Activated CD8-positive, alpha-beta memory T cell treated with anti-CD3 and anti-CD28 coated beads, Interleukin-2, amount 50 U/mL, for 1 hour (primary cell): ENCODE results near the gene EXOC3.
"Not testable (repeated sequence)": the region's sequence is repeated elsewhere in the genome, so short reads cannot be mapped to it uniquely, and the experiment has no call there.

ENCODE experiments used
- DNase-seq: peaks from one replicate; pipeline ENCODE4 v3.0.0-alpha.2; 2020; ENCODE audit errors: extremely low read depth

The EXOC3 gene

GRCh38 chr5:442335-443238 is at the start of gene EXOC3:
TSS of gene EXOC3 (plus strand) at chr5:443176. CDS start at chr5:446206, 3,030 bp downstream.
- peak; percentile 35 for DNase-seq

DNA sequence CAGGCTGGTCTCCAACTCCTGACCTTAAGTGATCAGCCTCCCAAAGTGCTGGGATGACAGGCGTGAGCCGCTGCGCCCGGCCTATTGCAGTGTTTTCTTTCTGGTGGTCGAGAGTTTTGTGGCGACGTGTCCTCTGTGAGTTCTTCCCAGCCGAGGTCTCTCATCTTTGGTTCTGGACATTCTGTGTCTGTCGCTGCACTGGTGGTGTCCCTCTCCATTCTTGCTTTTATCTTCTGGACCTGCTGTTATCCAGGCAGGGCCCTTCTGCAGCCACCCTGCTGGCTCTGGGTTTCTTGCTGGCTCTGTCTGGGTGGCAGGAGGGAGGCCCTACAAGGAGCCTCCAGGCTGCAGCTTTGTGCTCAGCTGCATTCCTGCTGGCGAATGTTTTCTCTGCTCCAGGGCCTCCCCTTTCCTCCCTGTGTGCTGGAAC is 49.1 kb upstream of the EXOC3 start:
- no peak for DNase-seq

GRCh38 chr5:394671-395155 is 48.3 kb upstream of the EXOC3 start:
- DNase-seq: no peak

- no peak for DNase-seq
Measured at GRCh38 chr5:395156-395920, 47.6 kb upstream of the EXOC3 start.

DNA sequence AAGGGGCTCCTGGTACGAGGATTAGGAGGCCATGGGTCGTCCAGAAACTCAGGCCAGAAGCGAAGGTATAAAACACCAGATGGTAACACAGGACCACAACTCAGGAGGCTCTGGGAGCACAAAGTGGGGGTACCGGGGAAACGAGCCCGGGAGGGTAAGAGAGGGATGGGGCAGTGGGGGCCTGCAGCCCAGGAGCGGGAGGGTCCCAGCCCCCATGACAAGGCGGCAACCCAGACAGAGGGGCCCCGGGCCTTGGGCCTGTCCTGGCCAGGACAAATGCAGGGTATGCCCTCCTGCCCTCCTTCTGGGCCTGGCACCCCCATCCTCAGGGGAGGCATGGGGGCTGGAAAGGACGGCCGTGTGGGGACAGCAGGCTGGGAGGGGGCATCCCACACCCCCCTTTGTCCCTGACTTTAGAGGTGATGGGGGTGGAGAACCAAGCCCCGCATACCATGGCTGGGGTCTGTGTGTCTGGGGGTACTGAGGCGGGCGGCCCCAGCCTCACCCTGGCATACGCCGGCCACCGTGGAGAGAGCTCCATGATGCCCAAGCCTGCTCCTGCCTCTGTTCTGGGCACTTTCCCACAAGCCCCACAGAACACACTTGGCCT is 47.0 kb upstream of the EXOC3 start:
- no peak for DNase-seq

GRCh38 chr5:396531-396961 is 46.4 kb upstream of the EXOC3 start:
- DNase-seq: no peak

DNA sequence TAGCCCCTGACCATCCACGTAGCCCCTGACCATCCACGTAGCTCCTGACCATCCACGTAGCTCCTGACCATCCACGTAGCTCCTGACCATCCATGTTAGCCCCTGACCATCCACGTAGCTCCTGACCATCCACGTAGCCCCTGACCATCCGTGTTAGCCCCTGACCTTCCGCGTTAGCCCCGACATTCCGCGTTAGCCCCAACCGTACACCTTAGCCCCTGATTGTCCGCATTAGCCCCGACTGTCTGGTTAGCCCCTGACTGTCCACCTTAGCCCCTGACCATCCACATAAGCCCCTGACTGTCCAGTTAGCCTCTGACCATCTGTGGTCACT is 44.9 kb upstream of the EXOC3 start:
- not testable (repeated sequence) for DNase-seq

GRCh38 chr5:398475-399295 is 44.3 kb upstream of the EXOC3 start:
- no peak for DNase-seq

GRCh38 chr5:399296-400281 is 43.4 kb upstream of the EXOC3 start:
- DNase-seq: no peak

DNA sequence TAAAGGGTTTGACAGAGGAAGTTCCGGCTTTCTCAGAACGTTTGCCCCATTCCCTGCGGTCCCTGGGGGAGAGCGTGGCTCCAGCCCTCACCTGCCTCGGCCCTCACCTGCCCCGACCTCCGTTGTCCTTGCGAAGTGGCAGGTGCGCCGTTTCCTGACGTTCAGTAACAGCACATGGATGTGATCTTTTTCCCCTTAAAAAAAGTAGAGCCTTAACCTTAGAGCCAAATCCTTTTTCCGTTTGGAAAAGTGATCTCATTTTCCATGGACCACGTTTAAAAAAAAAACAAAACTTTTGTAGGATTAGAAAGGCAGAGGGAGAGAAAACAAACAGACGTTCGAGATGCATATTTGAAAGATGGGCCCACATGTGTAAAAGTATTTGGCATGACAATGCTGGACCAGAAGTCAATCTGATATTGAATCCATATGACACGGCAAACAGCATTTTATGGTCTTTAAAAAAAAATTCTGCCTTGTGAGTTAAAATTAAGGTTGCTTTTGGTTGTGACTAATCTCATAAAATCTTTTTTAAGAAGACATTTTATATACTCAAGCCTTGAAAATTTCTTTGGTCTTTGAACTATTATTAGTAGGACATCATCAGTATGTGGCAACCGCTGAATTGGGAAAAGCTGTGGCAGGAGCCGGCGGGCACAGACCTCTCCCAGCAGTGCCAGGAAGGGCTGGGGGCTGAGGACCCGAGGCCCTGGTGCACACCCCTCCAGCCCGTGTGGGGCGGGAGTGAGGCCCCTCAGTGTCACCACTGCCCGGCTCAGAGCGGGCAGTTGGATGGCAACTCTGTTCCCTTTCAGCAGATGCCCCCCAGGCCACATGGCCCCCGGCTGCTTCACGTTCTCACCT is 42.5 kb upstream of the EXOC3 start:
- DNase-seq: no peak

DNA sequence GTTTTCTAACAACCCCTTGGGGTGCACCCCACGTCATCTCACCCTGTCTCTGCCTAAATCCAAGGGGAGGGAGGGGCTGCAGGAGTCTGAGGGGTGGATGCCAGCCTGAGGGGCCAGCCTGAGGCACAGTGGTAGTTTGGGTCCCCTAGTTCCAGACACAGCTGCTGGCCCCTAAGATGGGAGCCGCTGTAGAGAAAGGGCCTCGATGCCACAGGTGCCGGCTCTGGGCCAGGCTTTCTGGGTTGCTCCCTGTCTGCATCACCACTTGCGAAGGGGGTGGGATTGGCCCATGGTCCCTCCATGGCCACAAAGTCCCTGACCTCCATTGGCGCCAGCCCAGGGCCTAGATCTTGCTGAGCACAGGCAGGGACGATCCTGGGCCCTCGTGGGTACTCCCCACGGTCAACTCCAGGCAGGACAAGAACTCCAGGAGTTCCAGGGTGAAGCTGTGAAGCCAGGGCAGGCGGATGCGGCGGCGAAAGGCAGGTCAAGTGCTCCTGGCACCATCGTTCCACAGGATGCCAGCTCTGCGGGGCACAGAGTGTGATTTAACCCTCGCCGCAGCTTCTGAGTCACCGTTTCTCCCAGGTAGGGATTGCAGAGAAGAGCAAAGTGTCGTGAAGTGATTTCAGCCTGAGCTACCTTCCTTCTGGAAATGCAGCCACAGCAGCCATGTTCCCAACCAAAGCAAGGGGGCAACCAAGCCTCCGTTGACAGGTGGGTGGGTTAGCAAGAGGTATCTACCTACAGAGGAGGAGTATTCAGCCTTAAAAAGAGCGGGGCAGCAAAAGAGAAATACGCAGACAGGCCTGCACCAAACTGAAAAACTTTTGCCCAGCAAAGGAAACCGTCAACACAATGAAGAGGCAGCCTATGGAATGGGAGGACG is 41.6 kb upstream of the EXOC3 start:
- DNase-seq: no peak

DNA sequence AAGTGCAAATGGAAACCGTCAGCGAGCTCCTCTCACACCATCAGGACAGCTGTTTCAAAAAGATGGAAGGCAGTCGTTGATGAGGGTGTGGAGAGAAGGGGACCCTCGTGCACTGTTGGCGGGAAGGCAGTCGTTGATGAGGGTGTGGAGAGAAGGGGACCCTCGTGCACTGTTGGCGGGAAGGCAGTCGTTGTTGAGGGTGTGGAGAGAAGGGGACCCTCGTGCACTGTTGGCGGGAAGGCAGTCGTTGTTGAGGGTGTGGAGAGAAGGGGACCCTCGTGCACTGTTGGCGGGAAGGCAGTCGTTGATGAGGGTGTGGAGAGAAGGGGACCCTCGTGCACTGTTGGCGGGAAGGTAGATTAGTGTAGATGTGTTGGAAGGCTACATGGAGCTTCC is 40.8 kb upstream of the EXOC3 start:
- not testable (repeated sequence) for DNase-seq

DNA sequence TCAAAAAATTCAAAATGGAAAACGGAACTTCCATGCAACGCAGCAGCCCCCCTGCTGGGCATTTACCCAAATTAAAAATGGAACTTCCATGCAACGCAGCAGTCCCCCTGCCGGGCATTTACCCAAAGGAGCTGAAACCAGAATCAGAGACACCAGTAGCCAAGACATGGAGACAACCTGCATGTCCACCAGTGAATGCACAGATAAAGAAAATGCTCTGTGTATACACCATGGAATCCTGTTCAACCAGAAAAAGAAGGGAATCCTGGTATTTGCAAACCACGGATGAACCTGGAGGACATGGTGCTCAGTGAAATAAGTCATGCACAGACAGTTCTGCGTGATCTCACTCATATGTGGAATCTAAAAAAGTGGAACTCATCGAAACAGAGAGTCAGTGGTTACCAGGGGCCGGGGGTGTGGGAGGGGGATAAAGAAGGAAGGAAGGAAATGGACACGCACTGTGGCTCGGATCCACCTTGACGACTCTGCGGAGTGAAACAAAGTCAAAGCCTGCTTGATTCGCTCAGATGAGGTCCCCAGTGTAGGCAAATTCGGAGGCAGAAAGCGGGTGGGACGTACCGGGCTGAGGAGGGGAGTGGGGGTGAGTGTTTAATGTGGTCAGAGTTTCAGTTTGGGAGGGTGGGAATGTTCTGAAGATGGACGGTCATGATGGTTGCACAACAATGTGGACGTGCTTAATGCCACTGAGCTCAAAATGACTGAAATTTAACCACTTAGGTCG is 40.2 kb upstream of the EXOC3 start:
- DNase-seq: no peak

DNA sequence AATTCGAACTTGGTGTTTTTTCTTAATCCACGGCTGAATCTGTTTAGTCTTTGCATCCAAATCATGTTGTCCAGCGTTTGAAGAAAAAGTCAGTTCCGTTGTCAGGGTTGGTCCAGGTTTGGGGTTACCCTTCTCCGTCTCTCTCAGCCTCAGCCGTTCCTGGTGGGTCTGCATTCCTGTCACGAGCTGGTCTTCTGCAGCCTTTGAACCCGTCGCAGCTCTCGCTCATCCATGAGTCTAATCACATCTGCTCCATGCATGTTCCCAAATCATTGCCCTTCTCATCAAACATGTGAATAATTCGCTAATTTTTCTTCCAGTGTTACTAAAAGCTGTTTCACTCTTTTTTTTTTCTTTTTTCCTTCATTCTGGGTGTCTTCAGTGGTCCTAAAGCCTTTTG is 39.0 kb upstream of the EXOC3 start:
- no peak for DNase-seq

DNA sequence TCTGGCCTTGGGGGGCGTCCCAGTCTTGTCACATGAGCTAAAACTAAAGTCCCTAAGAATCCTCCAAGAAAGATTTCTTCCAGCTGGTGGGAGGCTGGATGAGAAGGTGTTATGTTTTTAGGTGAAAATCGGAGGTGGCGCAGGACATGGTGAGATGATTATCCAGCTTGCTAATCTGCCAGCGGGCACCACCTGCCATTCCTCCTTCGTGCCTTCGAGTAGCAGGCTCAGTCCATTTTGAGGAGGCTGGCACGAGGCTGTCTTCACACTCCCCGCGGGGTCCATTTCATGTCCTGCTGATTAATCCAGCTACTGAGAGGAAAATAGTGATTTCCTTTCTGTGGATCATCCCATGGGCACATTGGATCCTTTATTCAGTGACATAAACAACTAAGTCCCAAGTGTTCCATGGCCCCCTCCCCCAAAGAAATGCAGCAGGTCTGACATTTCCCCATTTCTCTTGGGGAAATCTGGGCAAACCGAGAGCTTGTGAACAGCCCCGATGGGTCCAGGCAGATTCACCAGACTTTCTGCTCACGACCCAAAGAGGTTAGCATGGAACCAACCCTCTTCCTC is 38.2 kb upstream of the EXOC3 start:
- no peak for DNase-seq

DNA sequence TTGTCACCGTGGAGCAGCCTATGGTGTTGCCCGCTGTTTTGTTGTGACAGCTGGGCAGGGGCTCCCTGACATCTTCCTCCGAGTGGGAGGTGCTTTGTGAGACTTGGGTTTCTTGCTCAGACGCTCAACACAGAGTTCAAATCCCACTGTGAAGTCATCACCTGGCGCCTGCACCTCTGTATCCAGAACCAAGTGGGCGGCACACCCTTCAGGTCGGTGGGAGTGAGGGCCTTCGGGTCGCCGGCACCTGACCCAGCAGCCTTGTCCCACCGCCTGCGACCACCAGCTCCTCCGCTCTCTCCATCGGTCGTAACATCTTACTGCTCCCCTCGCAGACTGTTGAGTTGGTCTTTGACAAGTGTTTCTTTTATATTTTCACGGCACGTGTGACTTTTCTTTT is 37.6 kb upstream of the EXOC3 start:
- DNase-seq: no peak

GRCh38 chr5:406041-406440 is 36.9 kb upstream of the EXOC3 start:
- DNase-seq: no peak
